A673 (cell line): ENCODE measurements around the gene LSM3.
A peak's percentile ranks its signal among the peaks of the same experiment; 100 is the strongest.

Experiments used
- EZH2 ChIP-seq: fragments of 200-600 bp; sonication (generic); IDR thresholded peaks from 2 replicates; pipeline ENCODE4 v1.6.1; 2017; ENCODE audit warnings: borderline replicate concordance, low read depth, mild to moderate bottlenecking, mixed read lengths, antibody characterized with exemption, low read length; ENCODE audit not compliant: poor library complexity, severe bottlenecking
- TF ChIP-seq, protein P1 (sequence below): fragments of 300-800, 200-600 bp; sonication (generic); conservative IDR thresholded peaks from 2 replicates; pipeline ENCODE4 v1.5.1; 2017; ENCODE audit warnings: low read depth, mild to moderate bottlenecking, antibody characterized with exemption, low read length, moderate library complexity, mixed read lengths

DNA sequence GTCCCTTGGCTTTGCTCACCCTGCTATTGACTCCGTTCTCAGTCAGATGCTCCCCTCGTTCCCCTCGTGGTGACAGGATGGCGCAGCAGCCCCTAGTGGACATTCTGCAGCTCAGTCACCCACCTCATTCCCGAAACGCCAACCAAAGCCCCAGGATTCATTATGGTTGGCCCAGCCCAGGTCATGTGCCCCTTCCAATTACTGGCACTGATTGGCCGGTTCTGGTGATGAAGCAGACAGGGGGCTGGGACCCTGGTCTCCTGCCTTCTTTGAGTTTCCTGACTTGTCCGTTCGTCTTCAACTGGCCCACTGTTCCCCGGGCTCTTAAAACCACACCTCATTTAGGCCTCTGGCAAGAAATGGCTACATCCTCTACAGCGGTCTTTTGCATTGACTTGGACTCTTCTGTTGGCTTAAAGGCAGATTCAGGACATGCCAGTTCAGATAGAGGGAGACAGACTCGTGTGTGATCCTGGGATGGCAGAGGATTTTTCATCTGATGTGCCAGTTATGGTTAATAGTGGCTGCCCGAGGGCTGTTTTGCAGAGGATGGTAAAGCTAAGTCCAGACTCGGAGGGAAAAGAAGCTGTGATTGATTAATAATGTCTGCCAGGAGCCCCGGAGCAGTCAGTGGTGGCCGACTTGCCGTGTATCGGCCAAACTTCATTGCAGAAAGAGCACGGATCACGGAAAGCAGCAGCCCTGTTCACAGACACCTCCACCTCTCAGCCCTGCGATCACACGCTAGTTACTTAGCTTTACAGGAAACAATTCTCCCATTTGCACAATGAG is 37.8 kb downstream of the LSM3 start:
- TF ChIP-seq, protein P1, sequence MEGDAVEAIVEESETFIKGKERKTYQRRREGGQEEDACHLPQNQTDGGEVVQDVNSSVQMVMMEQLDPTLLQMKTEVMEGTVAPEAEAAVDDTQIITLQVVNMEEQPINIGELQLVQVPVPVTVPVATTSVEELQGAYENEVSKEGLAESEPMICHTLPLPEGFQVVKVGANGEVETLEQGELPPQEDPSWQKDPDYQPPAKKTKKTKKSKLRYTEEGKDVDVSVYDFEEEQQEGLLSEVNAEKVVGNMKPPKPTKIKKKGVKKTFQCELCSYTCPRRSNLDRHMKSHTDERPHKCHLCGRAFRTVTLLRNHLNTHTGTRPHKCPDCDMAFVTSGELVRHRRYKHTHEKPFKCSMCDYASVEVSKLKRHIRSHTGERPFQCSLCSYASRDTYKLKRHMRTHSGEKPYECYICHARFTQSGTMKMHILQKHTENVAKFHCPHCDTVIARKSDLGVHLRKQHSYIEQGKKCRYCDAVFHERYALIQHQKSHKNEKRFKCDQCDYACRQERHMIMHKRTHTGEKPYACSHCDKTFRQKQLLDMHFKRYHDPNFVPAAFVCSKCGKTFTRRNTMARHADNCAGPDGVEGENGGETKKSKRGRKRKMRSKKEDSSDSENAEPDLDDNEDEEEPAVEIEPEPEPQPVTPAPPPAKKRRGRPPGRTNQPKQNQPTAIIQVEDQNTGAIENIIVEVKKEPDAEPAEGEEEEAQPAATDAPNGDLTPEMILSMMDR: peak; percentile 61
- TF ChIP-seq EZH2: no peak
